Measurements from ENCODE around the gene SYNGR4. TPM values are rescaled to one million over a fixed set of nuclear protein-coding genes. Genes with fewer than 3 reads are reported as not detected.

Gene SYNGR4
- total RNA-seq, 4 donors from 2014 or later = not detected

DNA sequence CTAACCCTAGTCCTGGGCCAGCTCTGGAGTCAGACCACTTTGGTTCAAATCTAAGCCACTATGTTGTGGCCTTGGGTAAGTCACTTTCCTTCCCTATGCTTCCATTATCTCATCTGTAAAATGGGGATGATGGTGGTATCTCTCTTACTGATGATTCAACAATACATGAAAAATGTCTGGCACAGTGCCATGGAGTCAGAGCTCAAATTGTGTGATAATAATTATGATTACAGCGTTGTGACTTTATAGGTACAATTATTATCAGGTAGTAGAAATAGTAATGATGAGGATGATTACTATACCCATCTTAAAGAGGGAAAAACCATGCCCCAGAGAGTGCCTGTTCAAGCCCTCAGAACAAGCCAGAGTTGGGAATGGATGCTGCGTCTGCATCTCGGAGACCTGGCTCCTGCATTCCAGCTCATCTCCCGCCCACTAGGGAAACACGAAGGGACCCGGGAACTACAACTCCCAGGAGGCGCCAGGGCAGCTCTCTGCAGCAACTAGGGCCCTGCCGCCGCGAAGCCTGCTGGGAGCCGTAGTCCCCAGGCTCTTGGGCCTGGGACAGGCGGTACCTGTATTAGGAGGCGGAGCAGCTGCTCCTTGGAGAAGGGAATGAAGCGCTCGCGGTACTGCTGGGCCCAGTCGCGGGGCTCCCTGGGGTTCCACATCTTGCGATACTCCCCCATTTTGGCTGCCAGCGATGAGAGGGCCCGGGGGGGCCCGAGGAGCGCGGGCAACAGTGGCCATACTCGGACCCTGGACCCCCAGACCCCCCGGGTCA is 1.3 kb upstream of the SYNGR4 start:
- Histone ChIP-seq H3K27me3 (no peaks in the 10 kb centered on the region), H3K4me1 (peaks cover 3 to 13% (median 12%) of the 10 kb centered on the region in 4 donors), H3K36me3 (no peaks in the 10 kb centered on the region), H3K27ac (peak overlapping the region; percentile 92 to 99 (median 96)), H3K9me3 (no peaks in the 10 kb centered on the region), H3K4me3 (peak overlapping the region; percentile 29 to 83 (median 46))
- TF ChIP-seq POLR2AphosphoS5 (IDR thresholded peaks at IDR 0.05) (peak; percentile 48 to 79 (median 54)), EP300 (IDR thresholded peaks at IDR 0.05; ENCODE audit: low read depth) (no peak), POLR2A (IDR thresholded peaks at IDR 0.05) (peak; percentile 40), CTCF (IDR thresholded peaks at IDR 0.05) (peak in 3 of 5 experiments; percentile 6 to 30 (median 23))
- in situ Hi-C loops (cut with MboI; ENCODE audit: low pct_ligation_motif_present in 1 of 4, low pct_unique_long_range_greater_than_20kb in 1 of 4, low sequenced_read_pairs in 3 of 4) (no loop called here), intact Hi-C loops (cut with DNase I; ENCODE audit: low total_unique reads) (loop anchor here (10.0 kb wide), 1 partner anchor 258 kb away; no protein-coding TSS in a partner anchor)
- WGBS, 2 donors (ENCODE audit: low coverage in 1 of 2) = 5 to 71% methylated on average over 1 to 26 of the region's 26 CpGs
- DNase-seq = peak; percentile 96

DNA sequence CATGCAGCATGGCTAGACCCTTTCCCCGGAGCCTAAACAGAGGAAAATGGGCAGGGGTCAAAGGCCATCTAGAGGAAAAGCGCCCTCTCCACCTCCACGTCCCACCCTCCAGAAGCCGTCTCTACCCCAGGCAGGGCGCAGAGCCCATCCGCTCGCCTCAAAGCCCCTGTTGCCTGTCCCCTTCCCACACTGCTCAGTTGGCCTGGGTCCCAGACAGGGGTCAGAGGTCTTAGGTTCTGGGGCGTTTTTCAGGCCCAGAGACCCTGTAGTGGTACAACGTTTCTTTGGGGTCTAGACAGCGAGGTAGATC is 712 bp upstream of the SYNGR4 start:
- Histone ChIP-seq H3K36me3 (no peaks in the 10 kb centered on the region), H3K27ac (peak overlapping the region; percentile 92 to 99 (median 96)), H3K4me3 (peak overlapping the region; percentile 29 to 83 (median 46)), H3K27me3 (no peaks in the 10 kb centered on the region), H3K9me3 (no peaks in the 10 kb centered on the region), H3K4me1 (peaks cover 3 to 19% (median 13%) of the 10 kb centered on the region in 4 donors)
- in situ Hi-C loops (cut with MboI; ENCODE audit: low pct_ligation_motif_present in 1 of 4, low pct_unique_long_range_greater_than_20kb in 1 of 4, low sequenced_read_pairs in 3 of 4) (no loop called here), intact Hi-C loops (cut with DNase I; ENCODE audit: low total_unique reads) (loop anchor here (10.0 kb wide), 1 partner anchor 259 kb away; no protein-coding TSS in a partner anchor)
- DNase-seq = no peak
- no peak for TF ChIP-seq POLR2AphosphoS5 (IDR thresholded peaks at IDR 0.05)
- peak; percentile 46 for TF ChIP-seq POLR2A (IDR thresholded peaks at IDR 0.05)
- TF ChIP-seq CTCF (IDR thresholded peaks at IDR 0.05) = no peak
- TF ChIP-seq EP300 (IDR thresholded peaks at IDR 0.05; ENCODE audit: low read depth) = no peak
- WGBS, 2 donors (ENCODE audit: low coverage in 1 of 2) = 5% methylated on average over 10 of the region's 10 CpGs; no CpG with 5 or more reads in 1 of the 2 donors

DNA sequence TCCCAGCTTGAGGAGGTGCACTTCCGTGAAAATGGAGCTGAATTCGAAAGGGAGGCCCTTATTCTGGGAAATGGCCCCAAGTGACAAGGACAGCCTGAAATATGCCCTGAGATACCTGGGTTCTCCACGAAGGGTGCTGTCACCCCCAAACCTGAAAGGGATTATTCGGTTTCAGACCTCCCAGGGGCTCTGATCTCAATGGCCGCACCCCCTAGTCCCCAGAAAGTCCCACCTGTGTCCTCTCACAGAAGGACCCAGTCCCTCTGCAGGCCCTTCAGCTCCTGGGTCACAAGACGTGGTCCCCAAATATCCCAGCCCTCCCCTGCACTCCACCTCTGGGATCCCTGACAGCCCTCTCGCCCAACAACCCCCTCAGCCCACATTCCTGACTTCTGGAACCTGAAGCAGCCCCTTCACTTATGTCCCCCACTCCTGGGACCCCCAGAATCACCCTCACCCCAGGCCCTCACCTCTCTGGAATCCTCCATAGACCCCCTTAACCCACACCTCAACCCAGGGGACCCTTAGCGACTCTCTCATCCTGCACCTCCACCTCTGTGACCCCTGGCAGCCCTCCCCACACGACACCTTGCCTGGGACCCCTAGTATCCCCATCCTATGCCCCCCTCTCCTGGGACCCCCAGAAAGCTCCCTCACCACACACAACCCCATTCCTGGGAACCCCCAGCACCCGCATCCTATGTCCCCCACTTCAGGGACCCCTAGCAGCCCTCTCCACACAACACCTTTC is 606 bp downstream of the SYNGR4 start:
- no peaks in the 10 kb centered on the region for H3K27me3 ChIP-seq
- TF ChIP-seq POLR2AphosphoS5 (IDR thresholded peaks at IDR 0.05) = no peak
- no peak for TF ChIP-seq EP300 (IDR thresholded peaks at IDR 0.05; ENCODE audit: low read depth)
- TF ChIP-seq CTCF (IDR thresholded peaks at IDR 0.05) = peak in 1 of 5 experiments; percentile 14
- no peak for TF ChIP-seq POLR2A (IDR thresholded peaks at IDR 0.05)
- peak overlapping the region in 3 of 4 donors; percentile 11 to 83 (median 41) for H3K4me3 ChIP-seq
- no peaks in the 10 kb centered on the region for H3K9me3 ChIP-seq
- 67 to 80% methylated on average over 1 to 10 of the region's 10 CpGs for WGBS, 2 donors (ENCODE audit: low coverage in 1 of 2)
- in situ Hi-C loops (cut with MboI; ENCODE audit: low pct_ligation_motif_present in 1 of 4, low pct_unique_long_range_greater_than_20kb in 1 of 4, low sequenced_read_pairs in 3 of 4) = no loop called here
- peaks cover 3 to 28% (median 19%) of the 10 kb centered on the region in 4 donors for H3K4me1 ChIP-seq
- peak; percentile 25 for DNase-seq
- no peaks in the 10 kb centered on the region for H3K36me3 ChIP-seq
- H3K27ac ChIP-seq = peak overlapping the region; percentile 92 to 99 (median 96)
- intact Hi-C loops (cut with DNase I; ENCODE audit: low total_unique reads) = loop anchor here (10.0 kb wide), 1 partner anchor 260 kb away; no protein-coding TSS in a partner anchor

GRCh38 chr19:48365602-48366001 is 1.4 kb downstream of the SYNGR4 start:
- no peak for DNase-seq
- 95% methylated on average over 8 of the region's 11 CpGs; no CpG with 5 or more reads in 1 of the 2 donors for WGBS, 2 donors (ENCODE audit: low coverage in 1 of 2)
- Histone ChIP-seq H3K27ac (no peak overlapping the region), H3K36me3 (no peaks in the 10 kb centered on the region), H3K27me3 (no peaks in the 10 kb centered on the region), H3K4me3 (no peak overlapping the region), H3K4me1 (peaks cover 3 to 28% (median 19%) of the 10 kb centered on the region in 4 donors), H3K9me3 (no peaks in the 10 kb centered on the region)
- TF ChIP-seq CTCF (IDR thresholded peaks at IDR 0.05) = no peak
- no peak for TF ChIP-seq POLR2AphosphoS5 (IDR thresholded peaks at IDR 0.05)
- TF ChIP-seq POLR2A (IDR thresholded peaks at IDR 0.05) = no peak
- TF ChIP-seq EP300 (IDR thresholded peaks at IDR 0.05; ENCODE audit: low read depth) = no peak
- intact Hi-C loops (cut with DNase I; ENCODE audit: low total_unique reads) (loop anchor here (10.0 kb wide), 1 partner anchor 261 kb away; no protein-coding TSS in a partner anchor), in situ Hi-C loops (cut with MboI; ENCODE audit: low pct_ligation_motif_present in 1 of 4, low pct_unique_long_range_greater_than_20kb in 1 of 4, low sequenced_read_pairs in 3 of 4) (no loop called here)

All from transverse colon (tissue), 4 donors.